HepG2 (cell line): Measurements from ENCODE around the gene USP35. TPM values are rescaled to one million over a fixed set of nuclear protein-coding genes. Genes with fewer than 3 reads are reported as not detected.
A peak's percentile ranks its signal among the peaks of the same experiment; 100 is the strongest.

Experiments
- ATAC-seq: fragments of 200-7000 bp; cut with Tn5 transposase; 3 replicates; pipeline ENCODE4 v1.9.1; 2020; ENCODE audit warnings: mild to moderate bottlenecking, moderate library complexity
- BruUV-seq: library from RNA; stranded (reverse); fragments of 400-500 nt; replicated peaks from 2 replicates; lab custom pipeline; 2021; lab: Mats Ljungman, UMichigan
- CTCF ChIA-PET: fragments of 300-600 bp; formaldehyde crosslinking; extraction: SDS; loops from one replicate; lab custom pipeline; 2021; ENCODE audit warnings: low total read pairs, inconsistent platforms, low intra/inter-chr PET ratio; lab: Yijun Ruan, JAX
- POLR2A ChIA-PET: fragments of 350-600 bp; sonication (Branson Sonifier 250); formaldehyde crosslinking; loops from one replicate; lab custom pipeline; 2020; ENCODE audit warnings: antibody characterized with exemption, inconsistent platforms; lab: Yijun Ruan, JAX
- DNase-seq: peaks from one replicate; pipeline ENCODE4 v3.0.0-alpha.2; 2015; ENCODE audit warnings: low spot score
- FAIRE-seq: peaks from 3 replicates; lab custom pipeline; 2011; peaks lifted over from hg19 to GRCh38; lab: Jason Lieb, UNC
- H2AFZ ChIP-seq: one replicate; pipeline ENCODE4 v1.6.1; 2011; ENCODE audit warnings: low read length, inconsistent platforms
- H3K27ac ChIP-seq: fragments of 300-600 bp; 3 replicates; pipeline ENCODE4 v1.8.0; 2011; ENCODE audit warnings: mixed run types, mild to moderate bottlenecking, mixed read lengths, low read length, inconsistent platforms; ENCODE audit not compliant: insufficient read depth; ENCODE audit errors: extremely low read length
- H3K27me3 ChIP-seq, 2 experiments: fragments of 200-600 bp in 1 of 2; 2 replicates in 1 of 2; 3 replicates in 1 of 2; pipeline versions ENCODE4 v1.6.0 to v1.8.0; 2011; ENCODE audit warnings: low read length in 2 of 2, mild to moderate bottlenecking in 2 of 2, moderate library complexity in 2 of 2, inconsistent platforms in 1 of 2; ENCODE audit not compliant: insufficient read depth in 2 of 2, control insufficient read depth in 1 of 2
- H3K36me3 ChIP-seq, 2 experiments: fragments of 200-600 bp in 1 of 2; replicated peaks in 1 of 2; 2 replicates in 1 of 2; 3 replicates in 1 of 2; pipeline versions ENCODE4 v1.5.1 to v1.8.0; 2011; ENCODE audit warnings: low read length in 2 of 2, inconsistent platforms in 1 of 2; ENCODE audit not compliant: insufficient read depth in 2 of 2, control insufficient read depth in 1 of 2
- H3K4me1 ChIP-seq: 2 replicates; pipeline ENCODE4 v1.5.1; 2012; ENCODE audit warnings: low read length, inconsistent platforms; ENCODE audit not compliant: insufficient read depth
- H3K4me2 ChIP-seq: 2 replicates; pipeline ENCODE4 v1.6.0; 2011; ENCODE audit warnings: low read depth, low read length, inconsistent platforms
- H3K4me3 ChIP-seq, 3 experiments: fragments of 200-600 bp in 1 of 3; sonication (generic), shearing (Covaris generic) in 1 of 3; replicated peaks in 1 of 3; 2 replicates each; pipeline ENCODE4 v1.5.1; 2011 to 2016; ENCODE audit warnings: low read length in 3 of 3, inconsistent platforms in 2 of 3, low read depth in 2 of 3, mild to moderate bottlenecking in 2 of 3, control low read depth in 1 of 3, mixed read lengths in 1 of 3; ENCODE audit not compliant: insufficient read depth in 1 of 3
- H3K79me2 ChIP-seq: one replicate; pipeline ENCODE4 v1.6.1; 2011; ENCODE audit warnings: low read length, inconsistent platforms; ENCODE audit not compliant: insufficient read depth
- H3K9ac ChIP-seq: 2 replicates; pipeline ENCODE4 v1.6.0; 2011; ENCODE audit warnings: mild to moderate bottlenecking, low read depth, low read length, inconsistent platforms; ENCODE audit not compliant: insufficient read depth
- H3K9me3 ChIP-seq: 2 replicates; pipeline ENCODE4 v1.5.1; 2012; ENCODE audit warnings: mild to moderate bottlenecking, low read length
- H4K20me1 ChIP-seq: 2 replicates; pipeline ENCODE4 v1.6.0; 2011; ENCODE audit warnings: inconsistent platforms, mild to moderate bottlenecking, low read length, moderate library complexity; ENCODE audit not compliant: insufficient read depth
- AKAP8 ChIP-seq: sonication (generic); formaldehyde crosslinking; IDR thresholded peaks from 2 replicates; pipeline ENCODE4 v1.5.1; 2020; ENCODE audit warnings: mild to moderate bottlenecking, missing genetic modification reagents
- ASH2L ChIP-seq: fragments of 300-600, 200-600 bp; sonication (generic); IDR thresholded peaks from 2 replicates; pipeline ENCODE4 v1.7.0; 2017; ENCODE audit warnings: low read depth, mild to moderate bottlenecking, moderate library complexity, mixed read lengths, low read length; ENCODE audit not compliant: insufficient read length
- HOXD1 ChIP-seq: sonication (generic); formaldehyde crosslinking; IDR thresholded peaks from 2 replicates; pipeline ENCODE4 v1.5.0; 2020; ENCODE audit warnings: missing genetic modification reagents
- PHF21A ChIP-seq: sonication (generic); formaldehyde crosslinking; IDR thresholded peaks from 2 replicates; pipeline ENCODE4 v1.5.0; 2020; ENCODE audit warnings: mild to moderate bottlenecking, missing genetic modification reagents
- RAD21 ChIP-seq: fragments of 450-650 bp; formaldehyde crosslinking; IDR thresholded peaks from 2 replicates; pipeline ENCODE4 v1.5.0; 2020; ENCODE audit warnings: mild to moderate bottlenecking
- ZC3H13 ChIP-seq: sonication (generic); formaldehyde crosslinking; IDR thresholded peaks from 2 replicates; pipeline ENCODE4 v1.8.1; 2023; ENCODE audit warnings: mild to moderate bottlenecking, missing genetic modification reagents, moderate library complexity
- ZMYM2 ChIP-seq: sonication (generic); formaldehyde crosslinking; IDR thresholded peaks from 2 replicates; pipeline ENCODE4 v1.8.0; 2022; ENCODE audit warnings: mild to moderate bottlenecking, missing genetic modification reagents
- ZNF160 ChIP-seq: sonication (generic); formaldehyde crosslinking; IDR thresholded peaks from 2 replicates; pipeline ENCODE4 v1.8.0; 2022; ENCODE audit warnings: mild to moderate bottlenecking, inconsistent platforms, missing genetic modification reagents
- ZNF431 ChIP-seq: sonication (generic); formaldehyde crosslinking; IDR thresholded peaks from 2 replicates; pipeline ENCODE4 v1.9.0; 2022; ENCODE audit warnings: missing genetic modification reagents, low read depth, mild to moderate bottlenecking, borderline replicate concordance
- ZNF670 ChIP-seq: sonication (generic); formaldehyde crosslinking; IDR thresholded peaks from 2 replicates; pipeline ENCODE4 v1.8.0; 2022; ENCODE audit warnings: mild to moderate bottlenecking, missing genetic modification reagents, borderline replicate concordance
- ZNF768 ChIP-seq: sonication (generic); formaldehyde crosslinking; IDR thresholded peaks from 2 replicates; pipeline ENCODE4 v1.4.0; 2020; ENCODE audit warnings: missing genetic modification reagents
- ZNF780A ChIP-seq: sonication (generic); formaldehyde crosslinking; IDR thresholded peaks from 2 replicates; pipeline ENCODE4 v1.8.0; 2022; ENCODE audit warnings: mild to moderate bottlenecking, missing genetic modification reagents, moderate library complexity
- ZNF816 ChIP-seq: sonication (generic); formaldehyde crosslinking; IDR thresholded peaks from 2 replicates; pipeline ENCODE4 v1.8.0; 2022; ENCODE audit warnings: missing genetic modification reagents, mild to moderate bottlenecking, borderline replicate concordance
- WGBS: methylation state at CpG from one replicate; pipeline ENCODE4 v1.1.6; 2017; ENCODE audit warnings: low lambda C conversion rate; 5-methylcytosine and 5-hydroxymethylcytosine counted together
- in situ Hi-C: cut with HindIII; loops from 2 replicates; pipeline ENCODE4 v1.10.0; 2017; ENCODE audit warnings: low pct_unique_long_range_greater_than_20kb; ENCODE audit not compliant: extremely low pct_ligation_motif_present
- intact Hi-C: fragments of 100-400 bp; cut with micrococcal nuclease; formaldehyde crosslinking; loops from one replicate; pipeline ENCODE4 v1.10.0; 2022; ENCODE audit not compliant: unreplicated experiment
- polyA plus RNA-seq, 8 experiments: library from polyadenylated mRNA; depleted of rRNA in 3 of 8; stranded (reverse) in 7 of 8; unstranded in 1 of 8; fragments of >200 nt; fragmentation: Illumina TruSeq in 4 of 8; extraction: Trizol in 4 of 8; gene quantifications; 2 replicates each; pipeline versions ENCODE4 v1.2.1 to v1.2.3, GENCODE V29; 2011 to 2016; ENCODE audit warnings: low read depth in 4 of 8, missing spikeins in 1 of 8, mixed read lengths in 1 of 8; ENCODE audit not compliant: insufficient read depth in 1 of 8
- total RNA-seq, 5 experiments: library from RNA; depleted of rRNA; stranded (reverse); fragments of >200 nt; fragmentation: Illumina TruSeq; extraction: Trizol; gene quantifications; 2 replicates each; pipeline ENCODE4 v1.2.3, GENCODE V29; 2016; ENCODE audit warnings: low read depth in 1 of 5
- TF ChIP-seq, protein P1 (sequence below): sonication (generic); formaldehyde crosslinking; IDR thresholded peaks from 2 replicates; pipeline ENCODE4 v1.8.1; 2023; ENCODE audit warnings: mild to moderate bottlenecking, inconsistent platforms, moderate library complexity, missing genetic modification reagents, borderline replicate concordance
- TF ChIP-seq, protein P2 (sequence below): sonication (generic); formaldehyde crosslinking; IDR thresholded peaks from 2 replicates; pipeline ENCODE4 v1.4.0; 2020; ENCODE audit warnings: missing genetic modification reagents
- TF ChIP-seq, protein P3 (sequence below): sonication (generic); formaldehyde crosslinking; IDR thresholded peaks from 2 replicates; pipeline ENCODE4 v1.8.0; 2022; ENCODE audit warnings: mild to moderate bottlenecking, missing genetic modification reagents; ENCODE audit not compliant: insufficient replicate concordance
- TF ChIP-seq, protein P4 (sequence below): IDR thresholded peaks from 2 replicates; pipeline ENCODE4 v1.6.1; 2016; ENCODE audit warnings: missing compliant biosample characterization, missing genetic modification reagents, borderline replicate concordance

Gene USP35
- total and polyA plus RNA-seq, 2 of the 13 experiments (the other 11 are each of a cell fraction or from before 2014, with no cell fraction given), result 4.6 to 7.7 TPM

DNA sequence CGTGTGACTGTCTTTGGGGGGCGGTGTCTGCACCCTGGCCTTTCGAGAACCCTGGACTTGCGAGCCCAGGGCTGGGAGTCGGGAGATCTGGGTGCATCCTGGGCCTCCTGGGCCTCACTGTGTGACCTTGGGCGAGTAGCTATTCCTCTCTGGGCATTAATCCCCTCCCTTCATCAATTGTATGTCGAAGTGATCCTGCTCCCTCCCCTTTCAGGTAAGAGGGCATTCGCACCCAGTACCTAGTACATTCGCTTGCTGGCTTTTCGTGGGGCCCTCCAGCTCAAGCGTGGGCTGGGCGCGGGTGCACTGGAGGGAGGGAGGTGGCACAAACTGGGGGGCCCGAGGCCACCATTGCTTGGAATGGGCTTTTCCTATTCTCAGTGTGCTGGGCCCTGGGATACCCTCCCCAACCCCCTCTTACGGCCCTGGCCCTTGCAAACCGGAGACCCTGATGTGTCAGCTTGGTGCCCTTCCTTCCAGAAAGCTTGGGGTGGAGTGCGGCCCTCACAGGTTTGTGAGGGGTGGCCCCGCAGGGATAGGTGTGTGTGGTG lies 530 bp downstream of the USP35 start:
- H3K27me3 ChIP-seq, result no peaks in the 10 kb centered on the region; a peak in 1 of 5 replicates
- peak overlapping the region; percentile 64 for H3K9ac ChIP-seq
- H4K20me1 ChIP-seq, result no peaks in the 10 kb centered on the region
- peaks cover 86% of the 10 kb centered on the region for H3K4me1 ChIP-seq
- in situ Hi-C loops (loop anchor here (5.0 kb wide), 1 partner anchor 47 kb away; no protein-coding TSS in a partner anchor), intact Hi-C loops (loop anchor here (2.0 to 5.0 kb wide), 2 partner anchors 14 to 112 kb away; partner anchors contain the start of gene NDUFC2)
- no peaks in the 10 kb centered on the region for H3K9me3 ChIP-seq
- peak overlapping the region; percentile 86 for H3K4me2 ChIP-seq
- no peak overlapping the region for H3K27ac ChIP-seq
- peaks cover 13% of the 10 kb centered on the region for H3K79me2 ChIP-seq
- ChIA-PET CTCF (no interaction called here), POLR2A (interaction anchor here (0.9 to 3.9 kb wide), 13 partner anchors 9 to 386 kb away, joined by 3 to 37 read pairs (median 5); partner anchors contain the start of genes ALG8, INTS4 and NARS2)
- FAIRE-seq (no peak), DNase-seq (no peak), ATAC-seq (peak; percentile 0; the same call in 2 of the 3 replicates)
- WGBS, result 10% methylated on average over 10 of the region's 18 CpGs
- peak overlapping the region; percentile 78 to 96 (median 86) for H3K4me3 ChIP-seq
- no TSS peak for BruUV-seq
- H3K36me3 ChIP-seq, result no peaks in the 10 kb centered on the region
- no peak overlapping the region for H2AFZ ChIP-seq
- TF ChIP-seq, protein P1, sequence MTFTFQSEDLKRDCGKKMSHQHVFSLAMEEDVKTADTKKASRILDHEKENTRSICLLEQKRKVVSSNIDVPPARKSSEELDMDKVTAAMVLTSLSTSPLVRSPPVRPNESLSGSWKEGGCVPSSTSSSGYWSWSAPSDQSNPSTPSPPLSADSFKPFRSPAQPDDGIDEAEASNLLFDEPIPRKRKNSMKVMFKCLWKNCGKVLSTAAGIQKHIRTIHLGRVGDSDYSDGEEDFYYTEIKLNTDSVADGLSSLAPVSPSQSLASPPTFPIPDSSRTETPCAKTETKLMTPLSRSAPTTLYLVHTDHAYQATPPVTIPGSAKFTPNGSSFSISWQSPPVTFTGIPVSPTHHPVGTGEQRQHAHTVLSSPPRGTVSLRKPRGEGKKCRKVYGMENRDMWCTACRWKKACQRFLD (CRISPR knock-in tag), result no peak
- TF ChIP-seq ZMYM2 (CRISPR knock-in tag), result no peak
- TF ChIP-seq ZNF670 (CRISPR knock-in tag), result 0 out of 2 replicates have a peak, but pooled peaks have one; percentile 41
- 0 out of 2 replicates have a peak, but pooled peaks have one; percentile 2 for TF ChIP-seq ZNF816
- TF ChIP-seq ZNF160 (CRISPR knock-in tag), result 0 out of 2 replicates have a peak, but pooled peaks have one; percentile 2
- TF ChIP-seq PHF21A (CRISPR knock-in tag), result no peak
- 0 out of 2 replicates have a peak, but pooled peaks have one; percentile 26 for TF ChIP-seq ZC3H13 (CRISPR knock-in tag)
- TF ChIP-seq ASH2L, result peak; percentile 2
- TF ChIP-seq RAD21 (CRISPR knock-in tag), result no peak
- TF ChIP-seq ZNF431, result no peak
- TF ChIP-seq, protein P2, sequence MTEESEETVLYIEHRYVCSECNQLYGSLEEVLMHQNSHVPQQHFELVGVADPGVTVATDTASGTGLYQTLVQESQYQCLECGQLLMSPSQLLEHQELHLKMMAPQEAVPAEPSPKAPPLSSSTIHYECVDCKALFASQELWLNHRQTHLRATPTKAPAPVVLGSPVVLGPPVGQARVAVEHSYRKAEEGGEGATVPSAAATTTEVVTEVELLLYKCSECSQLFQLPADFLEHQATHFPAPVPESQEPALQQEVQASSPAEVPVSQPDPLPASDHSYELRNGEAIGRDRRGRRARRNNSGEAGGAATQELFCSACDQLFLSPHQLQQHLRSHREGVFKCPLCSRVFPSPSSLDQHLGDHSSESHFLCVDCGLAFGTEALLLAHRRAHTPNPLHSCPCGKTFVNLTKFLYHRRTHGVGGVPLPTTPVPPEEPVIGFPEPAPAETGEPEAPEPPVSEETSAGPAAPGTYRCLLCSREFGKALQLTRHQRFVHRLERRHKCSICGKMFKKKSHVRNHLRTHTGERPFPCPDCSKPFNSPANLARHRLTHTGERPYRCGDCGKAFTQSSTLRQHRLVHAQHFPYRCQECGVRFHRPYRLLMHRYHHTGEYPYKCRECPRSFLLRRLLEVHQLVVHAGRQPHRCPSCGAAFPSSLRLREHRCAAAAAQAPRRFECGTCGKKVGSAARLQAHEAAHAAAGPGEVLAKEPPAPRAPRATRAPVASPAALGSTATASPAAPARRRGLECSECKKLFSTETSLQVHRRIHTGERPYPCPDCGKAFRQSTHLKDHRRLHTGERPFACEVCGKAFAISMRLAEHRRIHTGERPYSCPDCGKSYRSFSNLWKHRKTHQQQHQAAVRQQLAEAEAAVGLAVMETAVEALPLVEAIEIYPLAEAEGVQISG (CRISPR knock-in tag), result no peak
- TF ChIP-seq, protein P3, sequence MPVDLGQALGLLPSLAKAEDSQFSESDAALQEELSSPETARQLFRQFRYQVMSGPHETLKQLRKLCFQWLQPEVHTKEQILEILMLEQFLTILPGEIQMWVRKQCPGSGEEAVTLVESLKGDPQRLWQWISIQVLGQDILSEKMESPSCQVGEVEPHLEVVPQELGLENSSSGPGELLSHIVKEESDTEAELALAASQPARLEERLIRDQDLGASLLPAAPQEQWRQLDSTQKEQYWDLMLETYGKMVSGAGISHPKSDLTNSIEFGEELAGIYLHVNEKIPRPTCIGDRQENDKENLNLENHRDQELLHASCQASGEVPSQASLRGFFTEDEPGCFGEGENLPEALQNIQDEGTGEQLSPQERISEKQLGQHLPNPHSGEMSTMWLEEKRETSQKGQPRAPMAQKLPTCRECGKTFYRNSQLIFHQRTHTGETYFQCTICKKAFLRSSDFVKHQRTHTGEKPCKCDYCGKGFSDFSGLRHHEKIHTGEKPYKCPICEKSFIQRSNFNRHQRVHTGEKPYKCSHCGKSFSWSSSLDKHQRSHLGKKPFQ (CRISPR knock-in tag), result no peak
- TF ChIP-seq, protein P4, sequence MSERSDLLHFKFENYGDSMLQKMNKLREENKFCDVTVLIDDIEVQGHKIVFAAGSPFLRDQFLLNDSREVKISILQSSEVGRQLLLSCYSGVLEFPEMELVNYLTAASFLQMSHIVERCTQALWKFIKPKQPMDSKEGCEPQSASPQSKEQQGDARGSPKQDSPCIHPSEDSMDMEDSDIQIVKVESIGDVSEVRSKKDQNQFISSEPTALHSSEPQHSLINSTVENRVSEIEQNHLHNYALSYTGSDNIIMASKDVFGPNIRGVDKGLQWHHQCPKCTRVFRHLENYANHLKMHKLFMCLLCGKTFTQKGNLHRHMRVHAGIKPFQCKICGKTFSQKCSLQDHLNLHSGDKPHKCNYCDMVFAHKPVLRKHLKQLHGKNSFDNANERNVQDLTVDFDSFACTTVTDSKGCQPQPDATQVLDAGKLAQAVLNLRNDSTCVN (CRISPR knock-in tag), result no peak
- TF ChIP-seq HOXD1, result 0 out of 2 replicates have a peak, but pooled peaks have one; percentile 26
- peak; percentile 40; the same call in 1 of the 2 replicates for TF ChIP-seq ZNF780A
- peak; percentile 98 for TF ChIP-seq ZNF768
- no peak for TF ChIP-seq AKAP8 (CRISPR knock-in tag)
